Measurements from ENCODE around the gene BTRC. TPM values are rescaled to one million over a fixed set of nuclear protein-coding genes. Genes with fewer than 3 reads are reported as not detected.
"Not testable (repeated sequence)": the region's sequence is repeated elsewhere in the genome, so short reads cannot be mapped to it uniquely, and the experiment has no call there.

The BTRC gene
- total RNA-seq, 1 donor from 2014 or later: 35.5 TPM

DNA sequence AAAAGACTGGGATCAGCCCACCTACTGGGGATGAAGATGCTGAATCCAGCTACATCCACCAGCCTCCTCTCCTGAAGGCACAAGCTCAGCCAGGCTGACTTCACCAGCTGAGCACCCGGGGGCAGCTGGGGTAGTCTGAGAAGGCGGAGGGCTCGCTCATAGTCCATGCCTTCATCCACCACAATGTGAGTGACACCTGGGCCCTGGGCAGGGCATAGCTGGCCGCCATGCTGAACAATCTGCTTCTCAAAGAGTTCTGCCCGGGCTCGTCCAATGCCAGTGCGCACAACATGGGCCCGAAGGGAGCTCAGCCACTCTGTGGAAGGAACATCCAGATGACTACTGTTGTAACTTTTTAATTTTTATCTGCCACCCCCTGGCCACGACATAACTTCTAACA, 231.9 kb downstream of the BTRC start:
- TF ChIP-seq, protein P1, sequence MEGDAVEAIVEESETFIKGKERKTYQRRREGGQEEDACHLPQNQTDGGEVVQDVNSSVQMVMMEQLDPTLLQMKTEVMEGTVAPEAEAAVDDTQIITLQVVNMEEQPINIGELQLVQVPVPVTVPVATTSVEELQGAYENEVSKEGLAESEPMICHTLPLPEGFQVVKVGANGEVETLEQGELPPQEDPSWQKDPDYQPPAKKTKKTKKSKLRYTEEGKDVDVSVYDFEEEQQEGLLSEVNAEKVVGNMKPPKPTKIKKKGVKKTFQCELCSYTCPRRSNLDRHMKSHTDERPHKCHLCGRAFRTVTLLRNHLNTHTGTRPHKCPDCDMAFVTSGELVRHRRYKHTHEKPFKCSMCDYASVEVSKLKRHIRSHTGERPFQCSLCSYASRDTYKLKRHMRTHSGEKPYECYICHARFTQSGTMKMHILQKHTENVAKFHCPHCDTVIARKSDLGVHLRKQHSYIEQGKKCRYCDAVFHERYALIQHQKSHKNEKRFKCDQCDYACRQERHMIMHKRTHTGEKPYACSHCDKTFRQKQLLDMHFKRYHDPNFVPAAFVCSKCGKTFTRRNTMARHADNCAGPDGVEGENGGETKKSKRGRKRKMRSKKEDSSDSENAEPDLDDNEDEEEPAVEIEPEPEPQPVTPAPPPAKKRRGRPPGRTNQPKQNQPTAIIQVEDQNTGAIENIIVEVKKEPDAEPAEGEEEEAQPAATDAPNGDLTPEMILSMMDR (conservative IDR thresholded peaks at IDR 0.05): no peak
- Mint-ChIP-seq H3K4me1 (peaks cover 22% of the 10 kb centered on the region), H3K27ac (ENCODE audit: unreplicated experiment) (no peak overlapping the region), H3K4me3 (peak overlapping the region; percentile 15), H3K36me3 (ENCODE audit: low read depth) (no peaks in the 10 kb centered on the region), H3K9me3 (no peaks in the 10 kb centered on the region), H3K27me3 (ENCODE audit: low read depth) (no peaks in the 10 kb centered on the region)
- no peak for DNase-seq (ENCODE audit: low read depth, low spot score)

DNA sequence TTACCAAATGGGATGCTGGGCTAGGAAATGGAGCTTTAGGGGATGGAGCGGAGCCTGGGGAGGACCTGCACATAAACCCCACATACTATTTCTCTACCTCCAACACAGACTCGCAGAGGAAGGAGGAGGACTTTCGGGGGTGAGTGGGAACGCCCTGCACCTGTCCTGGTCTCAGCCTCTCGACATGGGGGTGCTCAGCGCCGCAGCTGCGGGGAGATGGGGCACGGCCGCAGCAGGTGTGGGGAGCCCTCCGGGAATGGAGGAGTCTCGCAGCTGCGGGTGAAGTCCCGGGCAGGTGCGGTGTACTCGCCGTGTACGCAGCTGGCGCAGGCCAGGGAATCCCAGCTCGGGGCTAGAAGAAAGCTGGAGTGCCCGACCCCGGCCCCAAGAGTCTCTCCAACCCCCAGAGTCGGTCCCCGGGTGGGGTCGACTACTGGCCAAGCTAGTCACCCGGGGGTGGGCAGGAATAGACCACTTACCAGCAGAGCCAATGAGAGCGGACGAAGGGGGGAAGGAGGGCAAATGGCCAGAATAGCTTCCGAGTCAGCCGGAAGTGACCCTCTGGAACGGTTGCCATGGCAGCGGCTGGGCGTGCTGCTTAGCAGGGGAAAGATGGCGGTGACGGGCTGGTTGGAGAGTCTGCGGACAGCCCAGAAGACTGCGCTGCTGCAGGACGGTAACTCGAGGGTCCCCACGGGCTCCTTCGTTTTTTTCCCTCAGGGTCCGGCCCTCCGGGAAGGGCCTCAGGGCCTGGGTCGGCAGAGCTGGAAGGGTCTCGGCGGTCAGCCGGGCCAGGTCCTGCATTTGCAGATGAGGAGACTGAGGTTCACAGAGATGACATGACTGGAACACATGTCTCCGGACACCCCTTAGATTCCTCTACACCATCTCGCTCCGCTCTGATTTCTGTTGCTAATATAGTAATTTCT, 234.0 kb downstream of the BTRC start, which contains the start of the genes DPCD and POLL:
TSS of gene DPCD (plus strand) at position 597 of the 929 bp plus-strand sequence. CDS start at position 613, 16 bp downstream.
TSS of gene POLL (minus strand) at position 533 of the 929 bp plus-strand sequence. CDS start 897 bp downstream, outside the sequence.
- Mint-ChIP-seq H3K4me3 (peak within 1 kb of the TSS; percentile 93), H3K36me3 (ENCODE audit: low read depth) (no peaks in the 10 kb centered on the region), H3K4me1 (peaks cover 22% of the 10 kb centered on the region), H3K27me3 (ENCODE audit: low read depth) (no peaks in the 10 kb centered on the region), H3K27ac (ENCODE audit: unreplicated experiment) (peak within 1 kb of the TSS; percentile 57), H3K9me3 (no peaks in the 10 kb centered on the region)
- TF ChIP-seq, protein P1 (conservative IDR thresholded peaks at IDR 0.05): no peak
- peak; percentile 89 for DNase-seq (ENCODE audit: low read depth, low spot score)

DNA sequence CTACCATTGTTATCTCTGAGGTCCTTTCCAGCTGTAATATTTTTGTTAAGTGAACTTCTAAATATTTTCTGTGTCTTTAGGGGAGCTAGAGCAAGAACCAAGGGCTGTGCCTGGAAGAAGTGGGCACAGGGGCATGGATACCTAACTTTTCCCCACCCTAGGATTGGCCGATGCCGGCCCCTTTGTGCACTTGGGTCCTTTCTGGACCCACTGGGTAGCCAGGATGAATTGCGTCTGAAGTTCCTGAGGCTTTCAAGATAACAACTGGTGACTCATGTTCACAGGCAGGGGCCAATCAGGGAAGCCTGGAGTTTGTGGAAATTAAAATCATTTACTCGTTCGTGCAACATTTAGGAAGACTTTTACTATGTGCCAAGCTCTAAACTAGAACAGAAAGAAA, 234.9 kb downstream of the BTRC start:
- Mint-ChIP-seq H3K27ac (ENCODE audit: unreplicated experiment) (no peak overlapping the region), H3K4me1 (peaks cover 22% of the 10 kb centered on the region), H3K9me3 (no peaks in the 10 kb centered on the region), H3K4me3 (peak overlapping the region; percentile 93), H3K36me3 (ENCODE audit: low read depth) (no peaks in the 10 kb centered on the region), H3K27me3 (ENCODE audit: low read depth) (no peaks in the 10 kb centered on the region)
- TF ChIP-seq, protein P1 (conservative IDR thresholded peaks at IDR 0.05): no peak
- DNase-seq (ENCODE audit: low read depth, low spot score): no peak

DNA sequence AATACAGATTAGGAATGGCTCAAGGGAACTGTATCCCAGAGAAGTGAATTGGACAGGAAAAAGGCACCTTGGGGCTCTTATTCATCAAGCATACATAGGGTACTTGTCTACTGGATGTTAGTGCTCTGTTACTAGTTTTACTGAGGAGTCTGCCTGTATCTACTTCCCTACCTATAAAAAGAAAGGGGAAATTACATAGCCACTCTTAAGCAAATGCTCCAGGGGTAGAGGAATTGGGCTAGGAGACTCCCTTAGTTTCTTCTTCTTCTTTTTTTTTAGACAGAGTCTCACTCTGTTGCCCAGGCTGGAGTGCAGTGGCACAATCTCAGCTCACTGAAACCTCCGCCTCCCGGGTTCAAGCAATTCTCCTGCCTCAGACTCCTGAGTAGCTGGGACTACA, 239.4 kb downstream of the BTRC start:
- not testable (repeated sequence) for H3K27ac Mint-ChIP-seq (ENCODE audit: unreplicated experiment); H3K27me3 Mint-ChIP-seq (ENCODE audit: low read depth); H3K36me3 Mint-ChIP-seq (ENCODE audit: low read depth); DNase-seq (ENCODE audit: low read depth, low spot score); H3K9me3 Mint-ChIP-seq
- peak overlapping the region; percentile 15 for H3K4me3 Mint-ChIP-seq
- H3K4me1 Mint-ChIP-seq: peaks cover 10% of the 10 kb centered on the region

DNA sequence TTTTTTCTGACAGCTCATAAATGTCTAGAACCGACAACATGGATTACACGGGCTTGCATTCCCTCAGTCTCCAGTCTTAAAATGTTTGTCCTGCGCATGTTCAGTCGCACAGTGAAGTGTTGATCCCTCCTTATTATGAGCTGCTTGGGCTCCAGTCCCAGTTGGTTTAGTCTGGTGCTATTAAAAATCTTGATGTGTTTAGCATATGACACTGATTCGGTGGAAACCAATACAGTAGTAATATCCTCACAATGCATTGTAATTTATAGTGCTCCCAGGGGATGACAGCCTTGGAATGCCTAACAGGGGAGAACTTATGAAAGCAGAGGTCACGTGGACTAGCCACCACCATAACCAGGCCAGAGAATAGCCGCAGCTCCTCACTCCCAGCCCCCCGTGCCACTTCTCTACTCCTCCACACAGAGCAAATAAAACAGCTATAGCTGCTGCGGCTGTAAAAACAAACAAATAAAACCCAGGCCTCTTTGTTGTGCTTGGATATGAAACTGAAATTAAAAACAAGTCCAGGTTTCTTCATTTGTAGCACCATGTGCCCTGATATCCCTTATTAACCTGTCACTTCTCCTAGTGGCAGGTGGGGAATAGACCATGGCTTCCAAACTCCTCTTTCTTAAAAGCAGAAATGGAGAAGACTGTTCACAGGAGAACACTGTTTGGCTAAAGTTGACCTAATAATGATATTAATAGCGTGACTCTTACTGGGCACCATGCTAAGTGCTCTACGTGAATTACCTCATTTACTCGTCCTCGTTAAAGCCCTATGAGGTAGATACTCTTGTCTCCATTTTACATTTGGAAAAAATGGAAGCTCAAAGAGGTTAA, 241.8 kb downstream of the BTRC start:
- Mint-ChIP-seq H3K27me3 (ENCODE audit: low read depth) (no peaks in the 10 kb centered on the region), H3K36me3 (ENCODE audit: low read depth) (no peaks in the 10 kb centered on the region), H3K4me1 (no peaks in the 10 kb centered on the region), H3K4me3 (no peak overlapping the region), H3K9me3 (no peaks in the 10 kb centered on the region), H3K27ac (ENCODE audit: unreplicated experiment) (no peak overlapping the region)
- TF ChIP-seq, protein P1 (conservative IDR thresholded peaks at IDR 0.05): no peak
- no peak for DNase-seq (ENCODE audit: low read depth, low spot score)

Measured in neural crest cell (in vitro differentiated cells).